NCI-H2227 (cell line): ENCODE measurements around the gene OSBPL2.

Experiments used
- DNase-seq: peaks from one replicate; lab custom pipeline; 2025; ENCODE audit not compliant: unreplicated experiment; lab: John Stamatoyannopoulos, UW

OSBPL2 gene

GRCh38 chr20:62237801-62238568, at the start of gene OSBPL2:
OSBPL2 (plus strand) TSS chr20:62238521; CDS start chr20:62256185, 17,664 bp downstream.
- peak; percentile 99 for DNase-seq

- DNase-seq = peak; percentile 46
Observed at GRCh38 chr20:62190639-62191411, 47.5 kb upstream of the OSBPL2 start.

GRCh38 chr20:62191781-62192559, 46.4 kb upstream of the OSBPL2 start:
- DNase-seq = no peak

- no peak for DNase-seq
Observed at GRCh38 chr20:62192635-62193034, 45.7 kb upstream of the OSBPL2 start.

- DNase-seq = no peak
Observed at GRCh38 chr20:62193079-62194025, 45.0 kb upstream of the OSBPL2 start.

GRCh38 chr20:62195075-62195405, 43.3 kb upstream of the OSBPL2 start:
- no peak for DNase-seq

GRCh38 chr20:62195736-62196135, 42.6 kb upstream of the OSBPL2 start:
- DNase-seq = no peak

GRCh38 chr20:62196286-62196685, 42.0 kb upstream of the OSBPL2 start:
- DNase-seq = no peak

- DNase-seq = no peak
Observed at GRCh38 chr20:62197311-62197710, 41.0 kb upstream of the OSBPL2 start.

- DNase-seq = no peak
Observed at GRCh38 chr20:62197801-62198200, 40.5 kb upstream of the OSBPL2 start.

GRCh38 chr20:62198496-62198895, 39.8 kb upstream of the OSBPL2 start:
- DNase-seq = no peak

GRCh38 chr20:62198931-62199330, 39.4 kb upstream of the OSBPL2 start:
- DNase-seq = no peak

- DNase-seq = no peak
Observed at GRCh38 chr20:62200491-62201172, 37.7 kb upstream of the OSBPL2 start.

- DNase-seq = no peak
Observed at GRCh38 chr20:62201173-62202082, 36.9 kb upstream of the OSBPL2 start.

GRCh38 chr20:62202083-62202395, 36.3 kb upstream of the OSBPL2 start:
- no peak for DNase-seq

- DNase-seq = peak; percentile 33
Observed at GRCh38 chr20:62202676-62203377, 35.5 kb upstream of the OSBPL2 start.

- no peak for DNase-seq
Observed at GRCh38 chr20:62203378-62204030, 34.8 kb upstream of the OSBPL2 start.
